ACC112 (cell line): ENCODE data around the gene SLC12A7.

Experiments
- H2AFZ ChIP-seq: fragments of 200-600 bp; sonication (generic); one replicate; pipeline ENCODE4 v1.6.0; 2017; ENCODE audit warnings: antibody characterized with exemption, low read length; ENCODE audit not compliant: unreplicated experiment
- H3K27ac ChIP-seq: fragments of 200-600 bp; sonication (generic); 2 replicates; pipeline ENCODE4 v1.5.1; 2014; ENCODE audit warnings: low read depth, mild to moderate bottlenecking, antibody characterized with exemption, low read length, moderate library complexity
- H3K27me3 ChIP-seq: fragments of 200-600 bp; sonication (generic); 2 replicates; pipeline ENCODE4 v1.6.1; 2014; ENCODE audit warnings: mild to moderate bottlenecking, antibody characterized with exemption, low read length, moderate library complexity, mixed read lengths; ENCODE audit not compliant: insufficient read depth
- H3K36me3 ChIP-seq: fragments of 200-600 bp; sonication (generic); 2 replicates; pipeline ENCODE4 v1.6.1; 2016; ENCODE audit warnings: mild to moderate bottlenecking, antibody characterized with exemption, low read length, moderate library complexity, mixed read lengths; ENCODE audit not compliant: insufficient read depth
- H3K4me1 ChIP-seq: fragments of 200-600 bp; sonication (generic); one replicate; pipeline ENCODE4 v1.6.1; 2016; ENCODE audit warnings: low read length, mixed read lengths; ENCODE audit not compliant: insufficient read depth, unreplicated experiment, control insufficient read depth
- H3K4me3 ChIP-seq: fragments of 200-600 bp; sonication (generic); 2 replicates; pipeline ENCODE4 v1.5.1; 2014; ENCODE audit warnings: mild to moderate bottlenecking, low read depth, low read length
- H3K79me2 ChIP-seq: fragments of 200-600 bp; sonication (generic); one replicate; pipeline ENCODE4 v1.6.0; 2016; ENCODE audit warnings: low read length; ENCODE audit not compliant: control insufficient read depth, unreplicated experiment, insufficient read depth

Gene SLC12A7

GRCh38 chr5:1153428-1153827 is 41.6 kb upstream of the SLC12A7 start:
- Histone ChIP-seq H3K4me1 (no peaks in the 10 kb centered on the region), H3K4me3 (no peak overlapping the region), H3K27ac (no peak overlapping the region), H3K36me3 (no peaks in the 10 kb centered on the region), H2AFZ (no peak overlapping the region), H3K27me3 (peaks cover 60% of the 10 kb centered on the region), H3K79me2 (no peaks in the 10 kb centered on the region)

GRCh38 chr5:1152771-1153282 is 41.0 kb upstream of the SLC12A7 start:
- H3K36me3 ChIP-seq: no peaks in the 10 kb centered on the region
- no peak overlapping the region for H3K4me3 ChIP-seq
- H3K27me3 ChIP-seq: peaks cover 59% of the 10 kb centered on the region
- H3K4me1 ChIP-seq: no peaks in the 10 kb centered on the region
- H2AFZ ChIP-seq: no peak overlapping the region
- H3K27ac ChIP-seq: no peak overlapping the region
- no peaks in the 10 kb centered on the region for H3K79me2 ChIP-seq

GRCh38 chr5:1152156-1152555 is 40.3 kb upstream of the SLC12A7 start:
- no peak overlapping the region for H3K4me3 ChIP-seq
- peaks cover 58% of the 10 kb centered on the region for H3K27me3 ChIP-seq

GRCh38 chr5:1151316-1151715 is 39.5 kb upstream of the SLC12A7 start:
- no peak overlapping the region for H3K27ac ChIP-seq
- peaks cover 50% of the 10 kb centered on the region for H3K27me3 ChIP-seq
- no peak overlapping the region for H2AFZ ChIP-seq
- no peak overlapping the region for H3K4me3 ChIP-seq
- no peaks in the 10 kb centered on the region for H3K36me3 ChIP-seq
- H3K79me2 ChIP-seq: no peaks in the 10 kb centered on the region
- no peaks in the 10 kb centered on the region for H3K4me1 ChIP-seq

More at GRCh38 chr5:1152156-1152555, 40.3 kb upstream of the SLC12A7 start:
- no peak overlapping the region for H2AFZ ChIP-seq
- no peaks in the 10 kb centered on the region for H3K79me2 ChIP-seq
- no peaks in the 10 kb centered on the region for H3K36me3 ChIP-seq
- H3K27ac ChIP-seq: no peak overlapping the region
- H3K4me1 ChIP-seq: no peaks in the 10 kb centered on the region

GRCh38 chr5:1150866-1151265 is 39.0 kb upstream of the SLC12A7 start:
- H2AFZ ChIP-seq: no peak overlapping the region
- no peak overlapping the region for H3K4me3 ChIP-seq
- H3K4me1 ChIP-seq: no peaks in the 10 kb centered on the region
- peaks cover 45% of the 10 kb centered on the region for H3K27me3 ChIP-seq
- H3K27ac ChIP-seq: no peak overlapping the region
- no peaks in the 10 kb centered on the region for H3K79me2 ChIP-seq
- no peaks in the 10 kb centered on the region for H3K36me3 ChIP-seq

- Histone ChIP-seq H3K4me1 (no peaks in the 10 kb centered on the region), H3K4me3 (no peak overlapping the region), H3K27me3 (peaks cover 9% of the 10 kb centered on the region; the same call in 1 of the 2 replicates), H2AFZ (no peak overlapping the region), H3K79me2 (no peaks in the 10 kb centered on the region), H3K36me3 (no peaks in the 10 kb centered on the region), H3K27ac (no peak overlapping the region)
These were observed 33.0 kb upstream of the SLC12A7 start for GRCh38 chr5:1144638-1145396.

- no peaks in the 10 kb centered on the region for H3K79me2 ChIP-seq
- H3K27ac ChIP-seq: no peak overlapping the region
- H3K27me3 ChIP-seq: peaks cover 9% of the 10 kb centered on the region; the same call in 1 of the 2 replicates
- no peaks in the 10 kb centered on the region for H3K4me1 ChIP-seq
- H3K36me3 ChIP-seq: no peaks in the 10 kb centered on the region
- no peak overlapping the region for H3K4me3 ChIP-seq
- no peak overlapping the region for H2AFZ ChIP-seq
These were observed 32.2 kb upstream of the SLC12A7 start for GRCh38 chr5:1144089-1144488.

- Histone ChIP-seq H3K27me3 (peaks cover 9% of the 10 kb centered on the region; the same call in 1 of the 2 replicates), H3K27ac (no peak overlapping the region), H3K4me1 (no peaks in the 10 kb centered on the region)
These were observed 31.7 kb upstream of the SLC12A7 start for GRCh38 chr5:1143670-1143951.

GRCh38 chr5:1142886-1143669 is 31.2 kb upstream of the SLC12A7 start:
- H3K27me3 ChIP-seq: peaks cover 9% of the 10 kb centered on the region; the same call in 1 of the 2 replicates
- H3K4me1 ChIP-seq: no peaks in the 10 kb centered on the region

More at GRCh38 chr5:1143670-1143951, 31.7 kb upstream of the SLC12A7 start:
- Histone ChIP-seq H3K4me3 (no peak overlapping the region), H2AFZ (no peak overlapping the region), H3K79me2 (no peaks in the 10 kb centered on the region), H3K36me3 (no peaks in the 10 kb centered on the region)

GRCh38 chr5:1141834-1142233 is 30.0 kb upstream of the SLC12A7 start:
- no peak overlapping the region for H2AFZ ChIP-seq
- no peaks in the 10 kb centered on the region for H3K4me1 ChIP-seq

More at GRCh38 chr5:1142886-1143669, 31.2 kb upstream of the SLC12A7 start:
- H3K4me3 ChIP-seq: no peak overlapping the region
- no peaks in the 10 kb centered on the region for H3K36me3 ChIP-seq
- no peak overlapping the region for H2AFZ ChIP-seq
- H3K79me2 ChIP-seq: no peaks in the 10 kb centered on the region
- H3K27ac ChIP-seq: no peak overlapping the region

More at GRCh38 chr5:1141834-1142233, 30.0 kb upstream of the SLC12A7 start:
- Histone ChIP-seq H3K79me2 (no peaks in the 10 kb centered on the region), H3K27ac (no peak overlapping the region), H3K4me3 (no peak overlapping the region), H3K27me3 (peaks cover 9% of the 10 kb centered on the region; the same call in 1 of the 2 replicates), H3K36me3 (no peaks in the 10 kb centered on the region)
